Osteocyte (in vitro differentiated cells): ENCODE measurements around the gene DUS2. TPM values are rescaled to one million over a fixed set of nuclear protein-coding genes. Genes with fewer than 3 reads are reported as not detected.
A peak's percentile ranks its signal among the peaks of the same experiment; 100 is the strongest.
"Not testable (repeated sequence)": the region's sequence is repeated elsewhere in the genome, so short reads cannot be mapped to it uniquely, and the experiment has no call there.

Experiments
- DNase-seq: peaks from one replicate; pipeline ENCODE4 v3.0.0; 2021; ENCODE audit warnings: mixed read lengths; ENCODE audit not compliant: unreplicated experiment; ENCODE audit errors: extremely low spot score
- H3K27ac Mint-ChIP-seq: one replicate; pipeline ENCODE4 v1.8.0; 2021; ENCODE audit warnings: mild to moderate bottlenecking, mixed read lengths; ENCODE audit not compliant: unreplicated experiment
- H3K27me3 Mint-ChIP-seq: one replicate; pipeline ENCODE4 v1.8.0; 2021; ENCODE audit warnings: mixed read lengths; ENCODE audit not compliant: unreplicated experiment
- H3K36me3 Mint-ChIP-seq: one replicate; pipeline ENCODE4 v1.8.0; 2021; ENCODE audit warnings: mixed read lengths; ENCODE audit not compliant: unreplicated experiment
- H3K4me1 Mint-ChIP-seq: one replicate; pipeline ENCODE4 v1.8.0; 2021; ENCODE audit warnings: mixed read lengths; ENCODE audit not compliant: unreplicated experiment
- H3K4me3 Mint-ChIP-seq: one replicate; pipeline ENCODE4 v1.8.0; 2021; ENCODE audit warnings: mild to moderate bottlenecking, moderate library complexity, mixed read lengths; ENCODE audit not compliant: unreplicated experiment
- H3K9me3 Mint-ChIP-seq: one replicate; pipeline ENCODE4 v1.8.0; 2021; ENCODE audit warnings: mixed read lengths; ENCODE audit not compliant: unreplicated experiment
- CTCF ChIP-seq: fragments of 200-600 bp; sonication (generic); IDR thresholded peaks from 2 replicates; pipeline ENCODE4 v1.5.0; 2021; ENCODE audit warnings: antibody characterized with exemption, mild to moderate bottlenecking, moderate library complexity
- total RNA-seq: library from RNA; stranded (reverse); gene quantifications from 2 replicates; pipeline ENCODE4 v1.2.1, GENCODE V29; 2021

Gene DUS2
- total RNA-seq, 1 donor from 2014 or later: 17.2 TPM

DNA sequence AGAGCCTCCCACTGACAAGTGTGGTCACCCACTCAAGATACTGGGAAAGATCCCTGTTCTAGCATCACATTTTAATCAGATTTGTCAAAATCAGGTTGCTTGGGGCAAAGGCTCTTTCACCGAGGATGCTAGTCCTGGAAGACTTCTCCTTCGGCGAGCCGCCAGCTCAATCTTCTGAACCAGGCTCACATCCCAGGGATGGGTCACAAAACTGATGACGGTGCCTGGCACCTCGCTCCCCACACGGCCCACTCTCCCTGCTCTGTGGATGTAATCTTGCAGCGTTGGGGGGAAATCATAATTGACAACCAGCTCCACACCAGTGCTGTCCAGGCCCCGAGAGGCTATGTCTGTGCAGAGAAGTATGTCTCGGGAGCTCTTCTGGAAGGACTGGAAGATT, 1.6 kb upstream of the DUS2 start:
- Mint-ChIP-seq H3K27me3 (no peaks in the 10 kb centered on the region), H3K36me3 (no peaks in the 10 kb centered on the region), H3K4me1 (peaks cover 17% of the 10 kb centered on the region), H3K27ac (no peak overlapping the region), H3K4me3 (peak overlapping the region; percentile 98), H3K9me3 (no peaks in the 10 kb centered on the region)
- no peak for TF ChIP-seq CTCF
- no peak for DNase-seq

GRCh38 chr16:68022278-68022727, 781 bp upstream of the DUS2 start:
- DNase-seq: no peak
- Mint-ChIP-seq H3K9me3 (no peaks in the 10 kb centered on the region), H3K4me1 (peaks cover 17% of the 10 kb centered on the region), H3K4me3 (peak overlapping the region; percentile 98), H3K27me3 (no peaks in the 10 kb centered on the region), H3K27ac (peak overlapping the region; percentile 99), H3K36me3 (no peaks in the 10 kb centered on the region)
- TF ChIP-seq CTCF: no peak

DNA sequence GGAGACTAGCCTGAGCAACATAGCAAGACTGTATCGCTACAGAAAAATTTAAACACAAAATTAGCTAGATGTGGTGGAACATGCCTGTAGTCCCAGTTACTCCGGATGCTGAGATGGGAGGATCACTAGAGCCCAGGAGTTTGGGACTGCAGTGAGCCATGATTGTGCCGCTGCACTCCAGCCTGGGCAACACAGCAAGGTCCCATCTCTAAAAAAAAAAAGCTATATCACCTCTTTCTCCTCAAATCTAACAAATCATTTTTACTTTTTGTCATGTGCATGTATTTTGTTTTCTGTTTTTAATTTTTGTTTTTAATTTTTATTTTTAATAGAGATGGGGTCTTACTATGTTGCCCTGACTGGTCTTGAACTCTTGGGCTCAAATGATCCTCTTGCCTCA, 5.9 kb downstream of the DUS2 start:
- H3K4me1 Mint-ChIP-seq: peaks cover 5% of the 10 kb centered on the region

DNA sequence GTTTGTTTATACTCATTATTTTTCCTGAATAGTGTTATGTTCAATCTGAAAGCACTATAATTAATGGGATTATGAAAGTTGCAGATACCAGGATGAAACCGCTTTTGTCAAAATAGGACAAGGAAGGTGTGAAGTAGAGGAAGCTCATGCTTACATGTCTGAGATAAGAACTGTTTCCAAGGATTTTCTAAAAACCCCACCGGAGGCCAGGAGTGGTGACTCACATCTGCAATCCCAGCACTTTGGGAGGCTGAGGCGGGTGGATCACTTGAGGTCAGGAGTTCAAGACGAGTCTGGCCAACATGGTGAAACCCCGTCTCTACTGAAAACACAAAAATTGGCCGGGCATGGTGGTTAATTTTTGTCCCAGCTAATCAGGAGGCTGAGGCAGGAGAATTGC, 7.0 kb downstream of the DUS2 start:
- H3K4me3 Mint-ChIP-seq, H3K36me3 Mint-ChIP-seq, H3K27ac Mint-ChIP-seq, H3K9me3 Mint-ChIP-seq, H3K4me1 Mint-ChIP-seq, H3K27me3 Mint-ChIP-seq, DNase-seq: not testable (repeated sequence)

More for the DNA sequence above, 5.9 kb downstream of the DUS2 start:
- Mint-ChIP-seq H3K36me3 (peaks cover 8% of the 10 kb centered on the region), H3K9me3 (no peaks in the 10 kb centered on the region), H3K27ac (no peak overlapping the region), H3K4me3 (no peak overlapping the region), H3K27me3 (no peaks in the 10 kb centered on the region)
- TF ChIP-seq CTCF: no peak
- DNase-seq: no peak

DNA sequence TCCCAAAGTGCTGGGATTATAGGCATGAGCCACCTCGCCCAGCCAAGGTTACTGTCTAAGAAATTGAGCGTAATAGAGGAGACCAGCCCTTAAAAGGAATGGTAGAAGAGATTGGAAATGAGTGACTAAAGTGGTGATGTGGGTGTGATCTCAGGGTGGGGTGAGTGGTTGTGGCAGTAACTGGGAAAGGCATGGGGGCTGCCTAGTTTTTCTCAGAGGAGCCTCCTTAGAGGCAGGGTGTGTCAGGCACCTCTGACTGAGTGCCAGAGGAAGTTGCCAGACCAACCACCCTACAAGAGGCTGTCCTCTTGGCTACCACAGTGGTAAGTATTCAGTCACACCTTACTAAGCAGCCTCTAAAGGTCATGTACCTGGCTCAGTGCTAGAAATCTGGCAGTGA, 8.9 kb downstream of the DUS2 start:
- Mint-ChIP-seq H3K4me1 (no peaks in the 10 kb centered on the region), H3K27ac (no peak overlapping the region), H3K4me3 (no peak overlapping the region), H3K36me3 (peaks cover 11% of the 10 kb centered on the region), H3K9me3 (no peaks in the 10 kb centered on the region), H3K27me3 (no peaks in the 10 kb centered on the region)
- no peak for DNase-seq
- TF ChIP-seq CTCF: no peak

DNA sequence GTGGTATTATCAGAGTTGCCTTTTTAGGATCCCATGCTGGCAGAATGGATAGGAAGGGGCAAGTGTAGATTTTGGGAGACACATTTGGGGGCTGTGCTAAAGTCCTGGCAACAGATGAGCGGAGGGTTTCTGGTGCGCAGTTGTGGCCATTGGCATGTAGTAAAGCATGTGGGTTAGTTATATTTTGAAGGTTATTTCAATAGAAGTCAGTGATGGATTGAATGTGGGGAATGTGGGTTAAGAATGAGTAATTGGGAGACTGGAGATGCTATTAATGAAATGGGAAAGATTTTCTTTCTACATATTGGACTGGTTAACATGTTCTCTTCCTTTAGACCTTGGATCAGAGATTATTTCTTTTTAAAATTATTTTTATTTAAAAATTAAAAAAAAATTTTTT, 10.0 kb downstream of the DUS2 start:
- DNase-seq: no peak
- H3K4me3 Mint-ChIP-seq: no peak overlapping the region
- TF ChIP-seq CTCF: no peak
- peaks cover 4% of the 10 kb centered on the region for H3K36me3 Mint-ChIP-seq
- no peak overlapping the region for H3K27ac Mint-ChIP-seq
- no peaks in the 10 kb centered on the region for H3K4me1 Mint-ChIP-seq
- no peaks in the 10 kb centered on the region for H3K27me3 Mint-ChIP-seq
- no peaks in the 10 kb centered on the region for H3K9me3 Mint-ChIP-seq
